HG03280 (cell line): Measurements from ENCODE around the gene ZNF182.
A peak's percentile ranks its signal among the peaks of the same experiment; 100 is the strongest.
"Not testable (repeated sequence)": the region's sequence is repeated elsewhere in the genome, so short reads cannot be mapped to it uniquely, and the experiment has no call there.

ENCODE experiments used
- ATAC-seq: cut with Tn5 transposase; IDR thresholded peaks from one replicate; pipeline ENCODE4 v1.9.1; 2021; ENCODE audit warnings: mild to moderate bottlenecking, moderate library complexity; ENCODE audit not compliant: unreplicated experiment

The ZNF182 gene

GRCh38 chrX:48003758-48004457, at the start of gene ZNF182:
Gene ZNF182, minus strand, starts transcription at chrX:48003989. Its CDS starts 1,380 bp downstream, at chrX:48002609.
- peak; percentile 96 for ATAC-seq

GRCh38 chrX:48046846-48047245, 43.1 kb upstream of the ZNF182 start:
- no peak for ATAC-seq

GRCh38 chrX:48045410-48046311, 41.9 kb upstream of the ZNF182 start:
- no peak for ATAC-seq

GRCh38 chrX:48043056-48043455, 39.3 kb upstream of the ZNF182 start:
- ATAC-seq = no peak

GRCh38 chrX:48035891-48036290, 32.1 kb upstream of the ZNF182 start:
- ATAC-seq = no peak

GRCh38 chrX:48030641-48031173, 26.9 kb upstream of the ZNF182 start:
- ATAC-seq = not testable (repeated sequence)

GRCh38 chrX:48030237-48030636, 26.4 kb upstream of the ZNF182 start:
- no peak for ATAC-seq

GRCh38 chrX:48028091-48028490, 24.3 kb upstream of the ZNF182 start:
- ATAC-seq = no peak

- ATAC-seq = not testable (repeated sequence)
Measured at GRCh38 chrX:48027545-48027944, 23.8 kb upstream of the ZNF182 start.

GRCh38 chrX:48025561-48025960, 21.8 kb upstream of the ZNF182 start:
- ATAC-seq = no peak

- no peak for ATAC-seq
Measured at GRCh38 chrX:48022738-48023137, 18.9 kb upstream of the ZNF182 start.

GRCh38 chrX:48022100-48022499, 18.3 kb upstream of the ZNF182 start:
- ATAC-seq = no peak

GRCh38 chrX:48021026-48021900, 17.5 kb upstream of the ZNF182 start:
- ATAC-seq = no peak

- ATAC-seq = not testable (repeated sequence)
Measured at GRCh38 chrX:48020472-48020871, 16.7 kb upstream of the ZNF182 start.

GRCh38 chrX:48019892-48020291, 16.1 kb upstream of the ZNF182 start:
- ATAC-seq = not testable (repeated sequence)

- not testable (repeated sequence) for ATAC-seq
Measured at GRCh38 chrX:48016583-48017310, 13.0 kb upstream of the ZNF182 start.

- not testable (repeated sequence) for ATAC-seq
Measured at GRCh38 chrX:48009445-48009960, 5.7 kb upstream of the ZNF182 start.

- ATAC-seq = not testable (repeated sequence)
Measured at GRCh38 chrX:48006688-48007087, 2.9 kb upstream of the ZNF182 start, which contains the start of gene SPACA5. Gene SPACA5, plus strand, starts transcription at chrX:48006988. Its CDS starts 815 bp downstream, at chrX:48007803.

GRCh38 chrX:48003367-48003757, 427 bp downstream of the ZNF182 start:
- ATAC-seq = peak; percentile 20

- ATAC-seq = no peak
Measured at GRCh38 chrX:48002929-48003328, 860 bp downstream of the ZNF182 start.
